PC-3 (cell line): Measurements from ENCODE around the gene HIPK1.

Experiments used
- EZH2 ChIP-seq: fragments of 300-600 bp; sonication (generic); IDR thresholded peaks from one replicate; pipeline ENCODE4 v1.6.1; 2017; ENCODE audit warnings: antibody characterized with exemption, mild to moderate bottlenecking, low read length; ENCODE audit not compliant: unreplicated experiment
- EZH2phosphoT487 ChIP-seq: fragments of 300-600 bp; sonication (generic); IDR thresholded peaks from 2 replicates; pipeline ENCODE4 v1.6.1; 2018; ENCODE audit warnings: mild to moderate bottlenecking, antibody characterized with exemption, low read length, borderline replicate concordance
- TF ChIP-seq, protein P1 (sequence below): fragments of 300-600 bp; sonication (generic); conservative IDR thresholded peaks from 2 replicates; pipeline ENCODE4 v1.5.1; 2017; ENCODE audit warnings: antibody characterized with exemption, low read depth, mild to moderate bottlenecking, low read length

DNA sequence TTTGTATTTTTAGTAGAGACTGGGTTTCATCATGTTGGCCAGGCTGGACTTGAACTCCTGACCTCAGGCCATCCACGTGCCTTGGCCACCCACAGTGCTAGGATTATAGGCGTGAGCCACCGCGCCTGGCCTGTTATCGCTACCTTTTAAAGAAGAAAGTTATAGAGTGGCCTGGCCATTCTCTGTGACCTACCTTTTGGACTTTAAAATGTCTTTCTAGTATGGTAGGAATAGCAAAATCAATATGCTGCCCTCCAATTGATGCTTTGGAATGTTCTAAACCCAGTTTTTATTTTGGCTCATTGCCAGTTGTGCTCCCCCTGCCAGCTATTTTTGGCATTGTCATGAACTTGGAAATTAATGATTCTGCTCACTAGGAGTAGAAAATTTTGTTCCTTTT, 19.9 kb downstream of the HIPK1 start:
- TF ChIP-seq, protein P1, sequence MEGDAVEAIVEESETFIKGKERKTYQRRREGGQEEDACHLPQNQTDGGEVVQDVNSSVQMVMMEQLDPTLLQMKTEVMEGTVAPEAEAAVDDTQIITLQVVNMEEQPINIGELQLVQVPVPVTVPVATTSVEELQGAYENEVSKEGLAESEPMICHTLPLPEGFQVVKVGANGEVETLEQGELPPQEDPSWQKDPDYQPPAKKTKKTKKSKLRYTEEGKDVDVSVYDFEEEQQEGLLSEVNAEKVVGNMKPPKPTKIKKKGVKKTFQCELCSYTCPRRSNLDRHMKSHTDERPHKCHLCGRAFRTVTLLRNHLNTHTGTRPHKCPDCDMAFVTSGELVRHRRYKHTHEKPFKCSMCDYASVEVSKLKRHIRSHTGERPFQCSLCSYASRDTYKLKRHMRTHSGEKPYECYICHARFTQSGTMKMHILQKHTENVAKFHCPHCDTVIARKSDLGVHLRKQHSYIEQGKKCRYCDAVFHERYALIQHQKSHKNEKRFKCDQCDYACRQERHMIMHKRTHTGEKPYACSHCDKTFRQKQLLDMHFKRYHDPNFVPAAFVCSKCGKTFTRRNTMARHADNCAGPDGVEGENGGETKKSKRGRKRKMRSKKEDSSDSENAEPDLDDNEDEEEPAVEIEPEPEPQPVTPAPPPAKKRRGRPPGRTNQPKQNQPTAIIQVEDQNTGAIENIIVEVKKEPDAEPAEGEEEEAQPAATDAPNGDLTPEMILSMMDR: peak; percentile 61
- no peak for TF ChIP-seq EZH2
- no peak for TF ChIP-seq EZH2phosphoT487
